Neuronal stem cell (in vitro differentiated cells): ENCODE results near the gene NDUFS2.
A peak's percentile ranks its signal among the peaks of the same experiment; 100 is the strongest.

ENCODE experiments used
- DNase-seq: peaks from one replicate; pipeline ENCODE4 v3.0.0-alpha.2; 2013; ENCODE audit warnings: low spot score
- H2AFZ ChIP-seq: one replicate; pipeline ENCODE4 v1.6.1; 2013; ENCODE audit warnings: mild to moderate bottlenecking, low read length, inconsistent platforms
- H2AK5ac ChIP-seq: 2 replicates; pipeline ENCODE4 v1.6.1; 2013; ENCODE audit warnings: low read depth, mild to moderate bottlenecking, inconsistent platforms, low read length, moderate library complexity, mixed read lengths
- H2BK120ac ChIP-seq: 2 replicates; pipeline ENCODE4 v1.6.1; 2013; ENCODE audit warnings: low read depth, mild to moderate bottlenecking, inconsistent platforms, low read length, moderate library complexity, mixed read lengths
- H2BK12ac ChIP-seq: one replicate; pipeline ENCODE4 v1.6.1; 2013; ENCODE audit warnings: low read length, inconsistent platforms
- H2BK15ac ChIP-seq: 2 replicates; pipeline ENCODE4 v1.6.1; 2013; ENCODE audit warnings: mild to moderate bottlenecking, low read length, inconsistent platforms, mixed read lengths
- H2BK5ac ChIP-seq: one replicate; pipeline ENCODE4 v1.6.1; 2013; ENCODE audit warnings: inconsistent platforms, mild to moderate bottlenecking, low read length, moderate library complexity
- H3K14ac ChIP-seq: one replicate; pipeline ENCODE4 v1.6.1; 2013; ENCODE audit warnings: low read length, inconsistent platforms
- H3K18ac ChIP-seq: 2 replicates; pipeline ENCODE4 v1.6.1; 2013; ENCODE audit warnings: low read length, inconsistent platforms
- H3K23ac ChIP-seq: 2 replicates; pipeline ENCODE4 v1.6.1; 2013; ENCODE audit warnings: low read depth, mild to moderate bottlenecking, mixed read lengths, low read length, inconsistent platforms; ENCODE audit not compliant: poor library complexity
- H3K27ac ChIP-seq: replicated peaks from 3 replicates; pipeline ENCODE4 v1.5.1; 2013; ENCODE audit warnings: low read length, inconsistent platforms
- H3K27me3 ChIP-seq, 3 experiments: 2 replicates each; pipeline ENCODE4 v1.6.1; 2013; ENCODE audit warnings: low read length in 3 of 3, mild to moderate bottlenecking in 2 of 3, inconsistent platforms in 1 of 3, low read depth in 1 of 3, mixed read lengths in 1 of 3, moderate library complexity in 1 of 3; ENCODE audit not compliant: control insufficient read depth in 3 of 3, insufficient read depth in 3 of 3
- H3K36me3 ChIP-seq, 2 donors: replicated peaks in 1 of 2; 2 replicates each; pipeline ENCODE4 v1.6.1; 2013; ENCODE audit warnings: low read length in 2 of 2; ENCODE audit not compliant: control insufficient read depth in 2 of 2, insufficient read depth in 2 of 2
- H3K4ac ChIP-seq: 2 replicates; pipeline ENCODE4 v1.6.1; 2013; ENCODE audit warnings: inconsistent platforms, mild to moderate bottlenecking, low read length, moderate library complexity
- H3K4me1 ChIP-seq, 2 donors: 1 replicate in 1 of 2; 2 replicates in 1 of 2; pipeline ENCODE4 v1.6.1; 2013; ENCODE audit warnings: low read length in 2 of 2, low read depth in 1 of 2; ENCODE audit not compliant: control insufficient read depth in 2 of 2, insufficient read depth in 1 of 2
- H3K4me2 ChIP-seq: one replicate; pipeline ENCODE4 v1.6.1; 2013; ENCODE audit warnings: mild to moderate bottlenecking, low read length, inconsistent platforms; ENCODE audit not compliant: insufficient read depth, poor library complexity, severe bottlenecking
- H3K4me3 ChIP-seq, 2 donors: 2 replicates each; pipeline ENCODE4 v1.5.1; 2013; ENCODE audit warnings: low read length in 2 of 2, mild to moderate bottlenecking in 2 of 2, inconsistent platforms in 1 of 2, moderate library complexity in 1 of 2
- H3K79me1 ChIP-seq: one replicate; pipeline ENCODE4 v1.6.1; 2013; ENCODE audit warnings: low read depth, mild to moderate bottlenecking, inconsistent platforms, low read length, moderate library complexity
- H3K9ac ChIP-seq: one replicate; pipeline ENCODE4 v1.6.1; 2013; ENCODE audit warnings: mild to moderate bottlenecking, low read depth, low read length, inconsistent platforms; ENCODE audit not compliant: poor library complexity
- H3K9me3 ChIP-seq, 2 donors: replicated peaks in 1 of 2; 2 replicates each; pipeline versions ENCODE3 to v1.6.1; 2013; ENCODE audit warnings: low read length in 2 of 2, mild to moderate bottlenecking in 2 of 2, inconsistent platforms in 1 of 2, low read depth in 1 of 2, mixed read lengths in 1 of 2, moderate library complexity in 1 of 2; ENCODE audit not compliant: control insufficient read depth in 2 of 2, insufficient read depth in 1 of 2
- H4K8ac ChIP-seq: one replicate; pipeline ENCODE4 v1.6.1; 2013; ENCODE audit warnings: low read depth, mild to moderate bottlenecking, inconsistent platforms, low read length, moderate library complexity
- H4K91ac ChIP-seq: one replicate; pipeline ENCODE4 v1.6.1; 2013; ENCODE audit warnings: low read length, low read depth, mild to moderate bottlenecking, inconsistent platforms; ENCODE audit not compliant: poor library complexity
- WGBS, 2 donors: extraction: QIAGEN DNeasy Blood & Tissue Kit; methylation state at CpG; one replicate each; pipeline ENCODE4 v1.1.7; 2013; ENCODE audit warnings: missing lambda C conversion rate in 2 of 2, mixed read lengths in 1 of 2; ENCODE audit not compliant: insufficient read length in 2 of 2, insufficient replicate concordance in 1 of 2; ENCODE audit errors: extremely low coverage in 2 of 2; 5-methylcytosine and 5-hydroxymethylcytosine counted together

The NDUFS2 gene

GRCh38 chr1:161191971-161192370, 10.2 kb upstream of the NDUFS2 start:
- Histone ChIP-seq H2BK15ac (no peak overlapping the region), H2AK5ac (no peak overlapping the region), H2BK12ac (no peak overlapping the region), H2BK120ac (no peak overlapping the region), H3K4ac (no peak overlapping the region), H2BK5ac (no peak overlapping the region), H3K27ac (no peak overlapping the region), H3K4me1 (peaks cover 4 to 6% of the 10 kb centered on the region in 2 donors), H4K91ac (no peak overlapping the region), H3K9me3 (no peaks in the 10 kb centered on the region), H3K36me3 (peaks cover 0 to 3% of the 10 kb centered on the region in 2 donors), H3K4me2 (no peak overlapping the region), H3K23ac (no peak overlapping the region), H2AFZ (peak overlapping the region; percentile 27), H3K14ac (no peak overlapping the region), H3K18ac (no peak overlapping the region), H3K9ac (no peak overlapping the region), H3K4me3 (no peak overlapping the region), H4K8ac (no peak overlapping the region), H3K27me3 (no peaks in the 10 kb centered on the region), H3K79me1 (no peaks in the 10 kb centered on the region)
- DNase-seq, result no peak
- WGBS, 2 donors, result no CpG with 5 or more reads among the region's 8 CpGs

GRCh38 chr1:161192476-161193465, 9.4 kb upstream of the NDUFS2 start:
- WGBS, 2 donors, result no CpG with 5 or more reads among the region's 15 CpGs
- Histone ChIP-seq H3K4me1 (peaks cover 9 to 12% of the 10 kb centered on the region in 2 donors), H3K4me2 (no peak overlapping the region), H3K14ac (no peak overlapping the region), H3K4ac (no peak overlapping the region), H3K27me3 (no peaks in the 10 kb centered on the region), H3K79me1 (no peaks in the 10 kb centered on the region), H2BK15ac (peak overlapping the region; percentile 2), H2AK5ac (no peak overlapping the region), H2BK12ac (no peak overlapping the region), H2BK120ac (no peak overlapping the region), H3K27ac (no peak overlapping the region), H2BK5ac (no peak overlapping the region), H3K4me3 (no peak overlapping the region), H4K8ac (no peak overlapping the region), H3K18ac (no peak overlapping the region), H3K23ac (no peak overlapping the region), H2AFZ (peak overlapping the region; percentile 88), H4K91ac (no peak overlapping the region), H3K36me3 (peaks cover 0 to 3% of the 10 kb centered on the region in 2 donors), H3K9me3 (no peaks in the 10 kb centered on the region), H3K9ac (no peak overlapping the region)
- DNase-seq, result no peak

- peak overlapping the region; percentile 88 for H2AFZ ChIP-seq
- peak overlapping the region; percentile 32 for H4K91ac ChIP-seq
- no peak overlapping the region for H2BK5ac ChIP-seq
- no peak for DNase-seq
- no peaks in the 10 kb centered on the region for H3K9me3 ChIP-seq
- no CpG with 5 or more reads among the region's 21 CpGs for WGBS, 2 donors
- H3K27me3 ChIP-seq, result no peaks in the 10 kb centered on the region
- H2BK120ac ChIP-seq, result no peak overlapping the region
- peaks cover 13 to 20% of the 10 kb centered on the region in 2 donors for H3K4me1 ChIP-seq
- H3K36me3 ChIP-seq, result peaks cover 0 to 3% of the 10 kb centered on the region in 2 donors
- no peak overlapping the region for H3K14ac ChIP-seq
- H3K9ac ChIP-seq, result no peak overlapping the region
- no peak overlapping the region for H4K8ac ChIP-seq
- H3K23ac ChIP-seq, result no peak overlapping the region
- peak overlapping the region; percentile 21 for H3K18ac ChIP-seq
- no peak overlapping the region for H2BK12ac ChIP-seq
- no peak overlapping the region for H3K4me3 ChIP-seq
- H2BK15ac ChIP-seq, result peak overlapping the region; percentile 2
- H3K27ac ChIP-seq, result no peak overlapping the region
- H3K4me2 ChIP-seq, result no peak overlapping the region
- no peak overlapping the region for H2AK5ac ChIP-seq
- H3K4ac ChIP-seq, result no peak overlapping the region
- no peaks in the 10 kb centered on the region for H3K79me1 ChIP-seq
Measured at GRCh38 chr1:161193561-161194235, 8.5 kb upstream of the NDUFS2 start.

GRCh38 chr1:161195171-161195570, 7.0 kb upstream of the NDUFS2 start:
- H3K9ac ChIP-seq, result no peak overlapping the region
- H2BK5ac ChIP-seq, result no peak overlapping the region
- H3K36me3 ChIP-seq, result peaks cover 0 to 3% of the 10 kb centered on the region in 2 donors
- no peak overlapping the region for H3K4ac ChIP-seq
- WGBS, 2 donors, result no CpG with 5 or more reads among the region's 4 CpGs
- H3K9me3 ChIP-seq, result no peaks in the 10 kb centered on the region
- no peak overlapping the region for H4K8ac ChIP-seq
- no peak for DNase-seq
- no peaks in the 10 kb centered on the region for H3K79me1 ChIP-seq
- no peak overlapping the region for H2AK5ac ChIP-seq
- no peak overlapping the region for H3K4me3 ChIP-seq
- H3K18ac ChIP-seq, result no peak overlapping the region
- no peak overlapping the region for H3K27ac ChIP-seq
- H3K14ac ChIP-seq, result no peak overlapping the region
- no peak overlapping the region for H3K4me2 ChIP-seq
- H3K4me1 ChIP-seq, result peaks cover 16 to 33% of the 10 kb centered on the region in 2 donors
- no peaks in the 10 kb centered on the region for H3K27me3 ChIP-seq
- no peak overlapping the region for H2AFZ ChIP-seq
- no peak overlapping the region for H2BK120ac ChIP-seq
- no peak overlapping the region for H4K91ac ChIP-seq
- H2BK12ac ChIP-seq, result no peak overlapping the region
- no peak overlapping the region for H2BK15ac ChIP-seq
- no peak overlapping the region for H3K23ac ChIP-seq
